ENCODE measurements around the gene HNRNPA1.

HNRNPA1 gene

GRCh38 chr12:54292083-54292930, 11.8 kb downstream of the HNRNPA1 start:
- no peak for DNase-seq (ENCODE audit: low read depth)
- TF ChIP-seq, protein P1, sequence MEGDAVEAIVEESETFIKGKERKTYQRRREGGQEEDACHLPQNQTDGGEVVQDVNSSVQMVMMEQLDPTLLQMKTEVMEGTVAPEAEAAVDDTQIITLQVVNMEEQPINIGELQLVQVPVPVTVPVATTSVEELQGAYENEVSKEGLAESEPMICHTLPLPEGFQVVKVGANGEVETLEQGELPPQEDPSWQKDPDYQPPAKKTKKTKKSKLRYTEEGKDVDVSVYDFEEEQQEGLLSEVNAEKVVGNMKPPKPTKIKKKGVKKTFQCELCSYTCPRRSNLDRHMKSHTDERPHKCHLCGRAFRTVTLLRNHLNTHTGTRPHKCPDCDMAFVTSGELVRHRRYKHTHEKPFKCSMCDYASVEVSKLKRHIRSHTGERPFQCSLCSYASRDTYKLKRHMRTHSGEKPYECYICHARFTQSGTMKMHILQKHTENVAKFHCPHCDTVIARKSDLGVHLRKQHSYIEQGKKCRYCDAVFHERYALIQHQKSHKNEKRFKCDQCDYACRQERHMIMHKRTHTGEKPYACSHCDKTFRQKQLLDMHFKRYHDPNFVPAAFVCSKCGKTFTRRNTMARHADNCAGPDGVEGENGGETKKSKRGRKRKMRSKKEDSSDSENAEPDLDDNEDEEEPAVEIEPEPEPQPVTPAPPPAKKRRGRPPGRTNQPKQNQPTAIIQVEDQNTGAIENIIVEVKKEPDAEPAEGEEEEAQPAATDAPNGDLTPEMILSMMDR (IDR thresholded peaks at IDR 0.05; ENCODE audit: insufficient read depth, low read depth, low read length, missing control alignments), result no peak
- no peak overlapping the region for H3K4me3 ChIP-seq (ENCODE audit: low read depth, low read length)

DNA sequence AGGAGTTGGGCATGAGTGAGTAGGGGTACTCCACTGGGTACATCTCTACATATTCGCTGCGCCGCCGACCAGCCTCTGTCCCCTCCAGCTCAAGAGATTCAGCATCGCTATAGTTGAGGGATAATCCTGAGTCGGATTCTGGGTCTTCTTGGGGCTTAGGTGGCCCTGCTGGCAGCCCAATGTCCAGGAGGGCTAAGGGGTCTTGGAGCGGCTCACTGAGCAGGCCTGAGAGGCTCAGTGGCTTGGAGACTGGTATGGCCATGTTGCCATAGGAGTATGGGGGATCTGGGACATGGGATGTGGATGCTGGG, 12.4 kb downstream of the HNRNPA1 start:
- no peak overlapping the region for H3K4me3 ChIP-seq (ENCODE audit: low read depth, low read length)
- DNase-seq (ENCODE audit: low read depth), result no peak
- TF ChIP-seq, protein P1 (IDR thresholded peaks at IDR 0.05; ENCODE audit: insufficient read depth, low read depth, low read length, missing control alignments), result no peak

GRCh38 chr12:54294152-54294952, 13.8 kb downstream of the HNRNPA1 start:
- TF ChIP-seq, protein P1 (IDR thresholded peaks at IDR 0.05; ENCODE audit: insufficient read depth, low read depth, low read length, missing control alignments), result peak; percentile 86
- peak; percentile 60 for DNase-seq (ENCODE audit: low read depth)
- H3K4me3 ChIP-seq (ENCODE audit: low read depth, low read length), result no peak overlapping the region

DNA sequence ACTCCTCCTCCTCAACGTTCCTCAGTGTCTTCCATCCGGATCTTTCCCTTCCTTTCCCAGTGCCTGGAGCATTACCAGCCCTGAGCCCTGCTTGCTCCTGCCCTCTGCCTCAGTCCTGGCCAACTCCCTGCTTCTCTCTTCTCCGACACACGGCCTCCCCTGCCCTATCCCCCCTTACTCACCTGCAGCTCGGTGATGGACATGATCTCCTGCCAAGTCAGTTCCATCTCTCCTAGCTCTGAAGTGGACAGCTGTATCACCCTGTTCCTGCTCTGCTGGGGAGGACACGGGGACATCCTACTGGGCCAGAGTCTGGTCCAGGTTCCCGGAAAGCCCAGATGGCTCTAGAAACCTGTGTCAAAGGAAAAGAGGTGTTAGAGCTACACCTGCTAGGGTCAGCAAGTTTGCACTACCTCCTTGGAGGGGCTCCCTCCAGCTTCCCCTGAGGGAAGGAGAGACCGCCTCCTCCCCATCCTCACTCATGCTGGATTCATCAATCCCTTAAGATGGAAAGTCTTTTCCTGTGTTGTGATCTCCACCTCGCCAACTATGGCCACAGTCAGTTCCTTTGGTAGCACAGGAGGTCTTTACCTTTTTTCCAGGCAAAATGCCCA, 14.5 kb downstream of the HNRNPA1 start:
- no peak for DNase-seq (ENCODE audit: low read depth)
- H3K4me3 ChIP-seq (ENCODE audit: low read depth, low read length), result no peak overlapping the region
- TF ChIP-seq, protein P1 (IDR thresholded peaks at IDR 0.05; ENCODE audit: insufficient read depth, low read depth, low read length, missing control alignments), result no peak

- no peak overlapping the region for H3K4me3 ChIP-seq (ENCODE audit: low read depth, low read length)
- TF ChIP-seq, protein P1 (IDR thresholded peaks at IDR 0.05; ENCODE audit: insufficient read depth, low read depth, low read length, missing control alignments), result no peak
- DNase-seq (ENCODE audit: low read depth), result no peak
Observed at GRCh38 chr12:54296393-54297099, 16.0 kb downstream of the HNRNPA1 start.

- TF ChIP-seq, protein P1 (IDR thresholded peaks at IDR 0.05; ENCODE audit: insufficient read depth, low read depth, low read length, missing control alignments), result no peak
- DNase-seq (ENCODE audit: low read depth), result no peak
- no peak overlapping the region for H3K4me3 ChIP-seq (ENCODE audit: low read depth, low read length)
Observed at GRCh38 chr12:54298904-54299303, 18.4 kb downstream of the HNRNPA1 start.
